Fibroblast of gingiva (primary cell): ENCODE data around the gene WDR11.
A peak's percentile ranks its signal among the peaks of the same experiment; 100 is the strongest.
"Not testable (repeated sequence)": the region's sequence is repeated elsewhere in the genome, so short reads cannot be mapped to it uniquely, and the experiment has no call there.

Experiments used
- DNase-seq: peaks from one replicate; pipeline ENCODE4 v3.0.0-alpha.2; 2011; ENCODE audit warnings: low read depth

WDR11 gene

DNA sequence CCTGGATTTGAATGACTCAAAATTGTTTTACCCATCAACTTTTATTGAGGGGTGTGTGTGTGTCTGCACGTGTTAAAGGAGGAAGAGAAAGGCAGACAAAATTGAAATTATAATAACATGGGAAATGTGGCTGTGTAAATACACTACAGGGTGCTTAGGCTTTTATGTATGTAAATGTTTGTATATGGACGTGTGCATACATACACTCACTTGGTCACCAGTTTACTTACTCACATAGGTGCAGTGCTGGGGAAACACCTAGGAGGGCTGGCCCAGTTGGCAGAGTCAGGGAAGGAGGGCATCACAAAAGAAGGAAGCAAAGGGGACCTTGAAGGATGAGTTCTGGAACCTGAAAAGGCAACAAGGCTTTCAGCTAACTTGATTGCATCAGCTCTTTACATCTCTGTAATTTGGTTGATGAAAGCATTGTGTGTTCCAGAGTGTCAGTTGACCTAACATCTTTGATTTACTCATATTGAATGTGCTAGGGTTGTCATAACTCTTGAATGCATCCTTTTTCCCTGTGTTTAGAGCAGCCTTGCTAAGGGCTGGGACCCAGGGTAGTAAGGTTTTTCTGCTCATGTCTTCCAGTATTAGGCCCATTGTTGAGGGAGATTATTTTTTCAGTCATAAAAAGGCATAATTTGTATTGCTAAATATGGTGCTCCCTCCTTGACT lies 10.2 kb downstream of the WDR11 start:
- DNase-seq: no peak

DNA sequence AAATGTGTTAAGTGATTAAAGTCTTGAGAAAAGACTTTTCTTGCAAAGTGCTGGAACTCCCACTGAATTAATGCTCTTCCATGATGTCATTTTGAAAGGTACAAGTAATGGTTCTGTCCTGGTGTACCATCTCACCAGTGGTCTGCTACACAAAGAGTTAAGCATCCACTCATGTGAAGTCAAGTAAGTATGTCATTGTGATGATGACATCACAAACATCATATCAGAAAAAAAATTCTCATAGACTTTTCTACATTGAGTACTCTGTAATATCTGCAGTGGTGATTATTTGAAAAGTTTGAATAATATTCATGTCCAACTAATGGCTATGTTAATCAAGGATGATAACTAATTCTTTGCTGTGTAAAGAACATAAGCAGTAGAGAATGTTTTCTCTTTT lies 22.6 kb downstream of the WDR11 start:
- DNase-seq: no peak

DNA sequence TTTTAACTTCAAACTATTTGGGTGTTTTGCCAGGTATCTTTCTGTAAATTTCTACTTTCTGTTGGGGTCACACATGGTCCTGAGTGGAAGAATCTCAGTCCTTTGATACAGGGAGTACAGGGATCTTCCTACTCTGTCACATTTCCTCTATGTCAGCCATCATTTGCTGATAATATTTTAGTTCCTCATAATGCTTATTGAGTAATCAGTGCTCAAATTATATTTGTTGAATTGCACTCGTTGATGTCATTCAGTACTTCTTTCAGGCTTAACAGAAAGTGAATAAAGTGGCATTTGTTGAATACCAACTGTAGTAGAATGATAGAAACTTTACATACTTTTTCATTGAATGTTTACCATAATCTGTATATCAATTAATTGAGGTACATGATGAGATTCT lies 31.9 kb downstream of the WDR11 start:
- no peak for DNase-seq

DNA sequence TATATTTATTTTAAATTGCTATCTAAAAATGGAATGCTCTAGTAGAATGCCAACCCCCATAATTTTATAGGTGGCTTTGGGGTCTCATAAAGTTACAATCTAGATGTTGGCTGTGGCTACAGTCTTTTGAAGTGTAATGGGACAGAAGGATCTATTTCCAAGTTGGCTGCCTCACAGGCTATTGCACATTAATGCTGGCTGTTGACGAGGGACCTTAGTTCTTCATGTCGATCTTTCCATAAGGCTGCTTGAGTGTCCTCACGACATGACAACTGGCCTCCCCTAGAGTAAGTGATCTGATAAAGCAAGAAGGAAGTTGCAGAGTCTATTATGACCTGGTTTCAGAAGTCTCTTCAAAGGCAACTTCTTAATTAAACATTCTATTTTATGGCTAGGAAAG lies 36.3 kb downstream of the WDR11 start:
- no peak for DNase-seq

DNA sequence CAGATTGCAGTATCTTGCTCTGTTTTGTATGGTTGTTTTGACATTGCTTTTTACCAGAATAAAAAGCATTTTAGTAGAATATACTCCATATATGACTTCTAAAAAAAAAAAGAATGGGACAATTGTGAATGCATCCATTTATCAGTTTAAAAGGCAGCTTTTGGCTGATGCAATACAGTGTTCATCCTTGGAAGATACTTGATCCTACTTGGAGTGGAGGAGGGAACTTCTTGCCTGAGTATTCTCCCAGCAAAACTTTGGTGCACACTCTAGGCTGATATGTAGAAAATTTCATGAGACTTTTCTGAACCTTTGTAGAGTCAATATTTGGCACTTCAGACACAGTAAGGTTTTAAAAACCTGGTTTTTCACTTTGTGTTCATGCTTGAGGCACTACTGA lies 40.2 kb downstream of the WDR11 start:
- DNase-seq: peak; percentile 26

DNA sequence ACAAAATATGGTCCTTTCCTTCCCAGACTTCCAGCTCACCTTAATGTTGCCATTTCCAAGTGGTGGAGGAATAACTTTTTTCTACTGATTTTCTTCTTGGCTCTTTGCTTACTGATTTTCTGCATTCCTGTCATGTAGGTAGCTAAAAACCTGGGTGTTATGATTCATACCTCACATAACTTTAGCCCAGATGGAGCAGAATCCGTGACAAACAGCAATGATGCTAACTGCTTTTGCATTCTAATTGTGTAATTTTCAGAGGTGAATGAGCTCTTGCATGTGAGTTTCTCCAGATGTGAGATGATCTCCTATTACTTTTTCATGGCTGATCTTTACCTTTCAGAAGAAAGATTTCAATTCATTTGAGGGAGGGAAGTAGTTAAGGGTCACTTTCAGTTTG lies 43.4 kb downstream of the WDR11 start:
- DNase-seq: no peak

DNA sequence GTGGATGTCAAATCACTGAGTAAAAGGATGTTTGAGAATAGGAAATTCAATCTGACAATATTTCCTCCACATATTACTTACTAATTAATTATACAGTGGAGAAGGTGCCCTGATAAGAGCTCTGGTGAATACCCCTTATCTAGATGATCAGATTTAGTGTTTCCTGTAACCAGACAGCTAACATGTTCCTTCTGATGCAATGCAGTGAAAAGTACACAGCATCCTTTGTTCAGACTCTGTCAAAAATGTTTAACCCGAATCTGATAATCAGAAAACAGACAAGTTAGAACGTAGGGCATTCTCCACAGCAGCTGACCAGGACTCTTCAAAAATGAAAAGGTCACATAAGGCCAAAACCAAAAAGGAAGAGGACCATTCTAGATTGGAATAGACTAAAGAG lies 46.2 kb downstream of the WDR11 start:
- no peak for DNase-seq

DNA sequence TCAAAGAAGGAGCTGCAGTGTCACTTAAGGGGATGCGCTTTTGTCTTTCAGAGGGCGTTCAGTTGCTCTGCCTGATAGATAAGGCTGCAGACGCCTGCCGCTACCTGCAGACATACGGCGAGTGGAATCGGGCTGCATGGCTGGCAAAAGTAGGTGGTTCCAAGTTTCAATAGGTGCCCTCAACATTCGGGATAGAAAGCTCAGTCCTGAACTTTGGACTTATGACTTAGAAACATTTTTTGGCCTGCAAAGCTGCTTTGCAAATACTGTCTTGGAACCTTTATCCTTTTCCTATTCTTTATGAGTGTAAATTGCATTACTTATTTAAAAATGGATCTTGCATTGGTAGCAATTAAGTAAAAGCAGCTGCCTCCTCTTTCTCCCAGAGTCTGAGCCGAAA lies 54.1 kb downstream of the WDR11 start:
- DNase-seq: no peak

DNA sequence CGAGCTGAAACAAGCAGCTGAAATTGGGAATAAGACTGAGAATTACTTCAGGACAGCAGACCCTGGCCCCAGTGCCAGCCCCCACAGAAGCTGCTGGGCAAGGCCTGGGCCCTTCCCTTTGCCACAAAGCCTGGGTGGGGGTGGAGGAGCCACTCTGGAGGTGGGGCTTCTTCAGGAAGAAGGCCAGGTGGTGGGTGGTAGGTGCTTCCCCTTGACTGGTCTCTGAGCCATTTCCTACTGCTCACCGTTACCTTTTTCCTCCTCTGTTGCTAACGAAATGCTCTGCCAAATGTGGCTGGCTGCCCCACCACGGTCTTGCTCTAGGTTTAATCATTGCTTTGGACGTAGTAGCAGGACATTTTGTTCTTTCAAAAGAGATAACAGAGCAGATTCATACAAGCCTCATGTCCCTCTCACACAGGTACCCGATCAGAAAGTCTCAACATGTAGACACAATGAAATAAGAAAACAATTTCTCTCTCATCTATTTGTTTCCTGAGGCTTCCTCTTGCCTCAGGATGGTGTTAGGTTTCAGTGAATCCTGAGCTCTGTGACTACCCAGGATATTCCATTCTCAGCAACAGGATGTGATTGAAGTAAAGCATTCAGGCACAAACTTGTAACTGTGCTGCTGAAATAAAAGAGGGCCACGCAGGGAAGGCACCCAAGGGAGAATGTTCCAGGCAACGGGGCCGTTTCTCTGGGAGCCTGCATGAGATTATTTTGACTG lies 66.5 kb downstream of the WDR11 start:
- no peak for DNase-seq

DNA sequence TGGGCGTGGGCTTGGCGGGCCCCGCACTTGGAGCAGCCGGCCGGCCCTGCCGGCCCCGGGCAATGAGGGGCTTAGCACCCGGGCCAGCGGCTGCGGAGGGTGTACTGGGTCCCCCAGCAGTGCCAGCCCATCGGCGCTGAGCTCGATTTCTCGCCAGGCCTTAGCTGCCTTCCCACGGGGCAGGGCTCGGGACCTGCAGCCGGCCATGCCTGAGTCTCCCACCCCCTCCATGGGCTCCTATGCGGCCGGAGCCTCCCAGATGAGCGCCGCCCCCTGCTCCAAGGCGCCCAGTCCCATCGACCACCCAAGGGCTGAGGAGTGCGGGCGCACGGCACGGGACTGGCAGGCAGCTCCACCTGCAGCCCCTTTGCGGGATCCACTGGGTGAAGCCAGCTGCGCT lies 72.7 kb downstream of the WDR11 start:
- not testable (repeated sequence) for DNase-seq

DNA sequence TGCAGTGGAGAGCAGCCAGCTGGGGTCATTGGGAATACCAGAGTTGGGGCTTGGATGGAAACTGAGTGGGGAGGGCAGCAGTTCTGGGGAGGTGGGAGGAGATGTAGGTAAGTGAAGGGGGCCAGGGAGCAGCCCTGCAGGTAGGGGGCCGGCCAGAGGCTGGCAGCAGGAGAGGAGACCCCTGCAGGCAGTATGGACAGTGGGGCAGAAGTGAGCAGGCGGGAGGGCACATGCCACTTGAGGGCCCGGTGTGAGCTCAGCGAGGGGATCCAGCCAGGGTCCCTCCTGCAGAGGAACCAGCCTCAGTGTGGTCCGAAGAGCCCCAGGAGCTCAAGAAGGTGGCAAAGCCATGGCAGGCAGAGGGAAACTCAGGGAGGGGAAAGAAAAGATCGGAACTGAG lies 75.4 kb downstream of the WDR11 start:
- DNase-seq: no peak

DNA sequence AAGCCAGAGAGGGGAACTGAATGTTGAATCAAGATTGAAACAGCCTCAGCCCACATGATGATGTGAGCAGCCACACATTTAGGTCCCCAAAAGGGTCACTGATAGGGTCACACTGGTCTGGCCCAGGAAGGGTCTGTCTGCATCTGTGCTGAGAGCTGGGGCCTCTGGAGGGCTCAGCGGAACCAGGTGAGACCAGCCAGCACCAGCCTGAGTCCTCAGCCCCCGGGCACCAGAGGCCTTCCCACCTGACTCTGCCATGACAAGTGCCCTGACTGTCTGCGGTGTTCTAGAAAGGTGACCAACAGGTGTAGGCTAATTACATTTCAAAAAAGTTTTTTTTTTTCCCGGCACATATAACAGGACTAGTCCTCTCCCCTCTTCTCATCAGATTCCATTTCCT lies 76.2 kb downstream of the WDR11 start:
- DNase-seq: no peak

DNA sequence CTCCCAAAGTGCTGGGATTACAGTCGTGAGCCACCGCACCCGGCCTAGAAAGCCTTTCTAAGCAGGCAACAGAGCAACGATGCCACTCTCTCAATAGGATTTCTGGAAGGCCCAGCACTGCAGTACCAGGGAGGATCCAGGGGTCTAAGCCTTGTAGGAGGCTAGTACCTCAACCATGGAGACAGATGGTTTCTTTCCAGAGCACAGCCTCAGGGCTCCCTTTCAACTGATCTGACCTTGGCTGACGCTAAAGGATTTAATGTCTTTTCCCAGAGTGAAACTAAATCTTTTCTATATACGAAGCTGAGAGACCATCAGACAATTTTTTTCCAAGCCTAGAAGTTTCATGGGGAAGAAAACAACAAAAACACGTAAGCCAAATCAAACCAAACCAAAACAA lies 78.0 kb downstream of the WDR11 start:
- no peak for DNase-seq

DNA sequence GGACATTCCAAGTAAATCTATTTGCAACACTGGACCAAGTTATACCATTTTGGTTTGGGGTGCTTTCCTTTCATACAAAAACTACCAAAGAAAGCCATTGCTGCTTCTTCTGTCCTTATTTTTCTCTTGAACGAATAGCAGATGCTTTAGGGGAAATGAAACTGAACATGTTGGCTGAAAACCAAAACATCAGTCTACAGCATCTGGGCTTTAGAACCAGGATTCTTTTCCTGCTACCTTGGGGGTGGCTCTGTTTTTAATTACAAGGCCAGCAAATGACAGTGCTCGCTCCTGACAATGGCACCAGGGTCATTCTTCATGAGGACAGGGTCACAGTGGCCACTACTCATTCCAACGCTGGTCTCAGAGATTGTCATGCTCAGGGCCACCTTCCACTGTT lies 80.3 kb downstream of the WDR11 start:
- no peak for DNase-seq

DNA sequence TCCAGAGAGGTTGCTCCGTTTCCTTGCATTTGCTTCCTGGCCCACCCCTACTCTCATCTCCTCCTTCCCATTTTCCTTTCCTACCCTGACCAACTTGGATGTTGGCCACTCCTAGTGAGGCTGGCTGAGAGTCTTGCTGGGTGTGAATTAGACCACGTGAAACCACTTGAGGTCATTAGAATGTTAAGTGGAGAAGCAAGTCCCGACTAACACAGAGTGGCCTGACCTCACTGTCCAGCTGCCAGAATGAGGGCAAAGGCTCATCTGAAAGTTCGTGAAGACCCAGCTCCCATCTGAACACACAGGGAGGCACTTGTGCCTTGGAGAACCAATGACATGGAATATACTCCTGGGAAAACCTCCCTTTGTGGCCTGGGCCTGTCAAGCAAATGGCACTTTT lies 80.8 kb downstream of the WDR11 start:
- DNase-seq: no peak

DNA sequence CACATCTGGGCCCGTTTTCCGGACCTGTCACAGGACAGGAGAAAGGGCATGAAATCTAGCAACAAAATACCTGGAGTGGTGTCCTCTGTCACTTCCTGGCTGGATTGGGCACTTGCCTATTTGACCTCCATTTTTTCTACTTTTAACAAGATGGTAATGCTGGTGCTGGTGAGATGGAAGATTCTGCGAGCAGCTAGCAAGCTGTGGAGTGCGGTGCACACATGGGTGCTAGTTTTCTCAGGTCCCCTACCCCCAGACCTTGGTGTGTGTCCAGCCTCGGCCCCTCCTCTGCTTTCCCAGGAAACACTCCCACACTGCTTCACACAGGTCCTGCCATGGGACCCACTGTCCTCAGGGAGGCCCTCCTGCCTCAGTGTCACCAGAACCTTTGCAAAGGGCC lies 87.7 kb downstream of the WDR11 start:
- DNase-seq: no peak

DNA sequence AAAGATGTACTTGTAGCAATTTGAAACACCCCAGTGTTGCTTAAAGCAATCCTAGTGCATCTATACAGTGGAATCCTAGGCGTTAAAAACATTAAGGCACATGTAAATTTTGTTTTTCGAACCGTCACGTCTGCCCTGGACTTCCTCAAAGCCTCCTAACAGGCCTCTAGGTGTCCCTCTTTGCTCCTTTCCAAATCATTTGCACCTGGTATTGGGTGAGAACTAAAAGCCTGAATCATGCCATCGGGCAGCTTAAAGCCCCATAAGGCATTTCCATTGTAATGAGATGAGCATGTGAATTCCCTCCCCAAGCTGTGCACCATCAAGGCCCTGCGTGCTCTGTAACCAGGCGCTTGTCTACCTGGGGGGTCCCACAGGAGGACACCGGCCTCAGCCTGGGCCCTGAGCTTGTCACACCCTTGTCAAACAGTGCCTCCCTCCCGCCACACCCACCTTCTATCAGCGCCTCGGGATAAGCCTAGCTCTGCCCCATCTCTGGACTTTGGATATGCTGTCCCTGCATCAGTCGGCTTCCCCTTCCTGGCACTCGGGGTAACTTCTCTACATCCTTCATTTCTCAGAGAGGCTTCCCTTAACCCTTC lies 89.2 kb downstream of the WDR11 start:
- DNase-seq: no peak

DNA sequence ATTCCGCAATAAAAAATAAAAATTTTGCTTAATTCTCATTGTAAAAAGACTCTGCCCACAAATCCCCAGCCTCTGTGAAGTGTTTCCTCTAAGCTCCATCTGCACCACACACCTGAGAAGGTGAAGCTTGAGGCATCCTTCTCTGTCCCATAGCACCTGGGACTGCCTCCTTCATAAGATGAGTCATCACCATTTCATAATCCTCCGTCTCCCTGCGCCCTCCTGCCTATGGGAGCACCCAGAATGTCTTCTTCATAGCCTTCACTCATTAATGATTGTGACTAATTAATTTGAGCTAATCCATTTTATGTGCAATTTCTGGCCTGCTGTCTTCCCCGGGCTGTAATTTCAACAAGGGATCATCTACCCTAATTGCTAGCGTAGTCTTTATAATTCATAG lies 90.3 kb downstream of the WDR11 start:
- no peak for DNase-seq

DNA sequence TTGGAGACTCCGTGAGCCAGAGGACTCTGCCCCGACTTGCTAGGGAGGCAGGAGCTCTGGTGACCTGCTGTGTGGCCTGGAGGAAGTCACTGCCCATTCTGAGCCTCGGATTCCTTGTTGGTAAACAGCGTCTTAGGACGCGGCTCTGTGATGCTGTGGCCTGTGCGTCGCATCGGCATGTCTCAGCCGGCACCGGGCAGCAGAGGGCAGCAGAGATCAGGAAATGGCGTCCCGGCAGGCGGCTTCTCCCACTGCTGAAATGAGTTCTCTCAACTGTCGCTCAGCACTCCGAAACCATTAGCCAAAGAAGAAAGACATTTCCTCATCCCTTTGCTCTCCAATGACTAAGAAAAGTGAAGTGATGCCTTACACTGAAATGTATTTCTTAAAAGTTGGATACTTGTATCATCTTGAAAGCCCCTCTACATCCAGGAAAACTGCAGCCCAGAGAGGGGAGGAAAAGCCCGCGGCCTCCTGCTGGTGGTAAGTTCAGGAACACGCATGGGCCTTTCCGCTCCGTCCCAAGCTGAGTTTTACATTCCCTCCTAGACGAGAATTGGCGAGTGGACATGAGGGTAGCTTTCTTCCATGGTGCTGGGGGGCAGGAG lies 91.7 kb downstream of the WDR11 start:
- peak; percentile 68 for DNase-seq

DNA sequence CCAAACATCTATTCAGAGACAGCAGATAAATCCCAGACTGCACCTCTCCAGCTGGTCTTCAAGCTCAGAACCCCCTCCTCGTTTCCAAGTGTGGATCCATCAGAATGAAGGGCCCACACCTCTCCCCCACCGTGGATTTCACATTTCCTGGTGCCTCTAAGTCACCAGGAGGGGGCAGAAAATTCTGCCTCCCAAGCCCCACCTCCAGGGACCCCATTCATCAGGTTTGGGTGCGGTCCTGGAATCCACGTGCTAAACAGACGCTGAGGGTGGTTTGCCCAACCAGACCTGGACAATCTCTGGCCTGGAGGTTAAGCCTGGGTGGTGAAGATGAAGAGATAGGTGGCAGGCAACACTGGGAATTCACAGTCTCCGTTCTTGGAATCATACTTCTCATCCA lies 92.4 kb downstream of the WDR11 start:
- DNase-seq: no peak

DNA sequence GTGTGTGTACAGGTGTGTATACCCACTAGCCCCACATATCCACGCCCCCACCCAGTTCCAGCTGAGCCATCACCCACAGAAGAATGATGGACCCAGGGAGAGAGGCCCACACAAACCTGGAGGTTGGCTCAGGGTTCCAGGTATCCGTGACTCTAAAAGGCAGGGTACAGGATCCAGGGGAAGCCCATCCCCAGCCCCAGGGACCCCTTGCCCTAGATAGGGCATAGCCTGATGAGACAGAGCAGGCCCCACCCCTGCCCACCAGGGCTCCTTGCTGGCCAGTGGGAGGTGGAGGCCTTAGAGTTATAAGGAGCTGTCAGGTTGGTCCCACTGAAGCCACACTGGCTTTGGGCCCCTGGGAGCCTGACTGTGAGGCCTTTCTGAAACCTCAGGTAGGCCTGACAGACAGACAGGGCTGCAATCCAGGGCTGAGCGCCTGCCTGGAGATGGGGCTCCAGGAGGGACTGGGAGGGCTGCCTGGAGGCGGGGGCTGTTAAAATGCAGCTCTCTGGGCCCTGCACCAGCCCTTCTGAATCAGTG lies 93.5 kb downstream of the WDR11 start:
- DNase-seq: no peak

DNA sequence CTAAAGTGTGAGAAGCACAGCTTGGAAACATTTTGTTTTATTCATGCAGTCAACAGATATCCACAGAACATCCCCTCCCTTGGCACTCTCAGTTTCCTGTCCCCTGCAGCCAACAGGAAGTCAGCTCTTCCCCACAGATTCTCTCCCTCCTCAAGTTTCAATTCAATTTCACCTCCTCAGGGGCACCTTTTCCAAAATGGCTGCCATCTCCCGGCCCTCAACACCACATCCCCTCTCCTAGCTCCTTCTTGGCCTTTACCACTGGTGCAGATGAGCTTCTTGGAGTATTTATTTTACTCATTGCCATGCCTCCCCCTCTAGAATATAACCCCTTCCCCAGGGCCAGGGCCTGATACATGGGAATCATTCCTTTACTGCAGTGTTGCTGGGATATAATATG lies 94.0 kb downstream of the WDR11 start:
- no peak for DNase-seq

DNA sequence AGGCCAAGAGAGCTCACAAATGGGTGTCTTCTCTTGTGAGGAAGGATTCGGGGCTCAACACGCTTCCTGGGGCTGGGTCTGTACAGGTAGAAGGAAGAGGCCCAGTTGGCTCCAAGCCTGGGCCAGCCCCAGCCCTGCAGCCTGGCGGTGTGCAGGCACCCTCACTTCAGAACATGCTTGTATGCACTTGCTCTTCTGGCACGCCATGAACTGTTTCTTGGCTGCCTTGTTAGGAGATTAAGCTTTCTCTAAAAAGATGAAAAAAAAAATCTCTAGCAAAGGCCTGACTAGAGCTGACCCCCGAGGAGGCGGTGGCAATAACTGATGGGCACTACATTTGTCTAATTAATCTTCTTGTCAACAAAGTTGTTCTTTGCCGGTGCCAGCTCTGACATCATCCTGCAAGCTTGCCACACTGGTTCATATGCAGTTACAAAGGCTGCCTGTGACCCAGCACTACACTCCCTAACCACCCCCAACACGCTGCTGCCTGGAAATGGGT lies 94.7 kb downstream of the WDR11 start:
- no peak for DNase-seq
